Activated CD4-positive, alpha-beta memory T cell treated with anti-CD3 and anti-CD28 coated beads for 36 hours (primary cell): ENCODE measurements around the gene TMEM161B. TPM values are rescaled to one million over a fixed set of nuclear protein-coding genes. Genes with fewer than 3 reads are reported as not detected.
"Not testable (repeated sequence)": the region's sequence is repeated elsewhere in the genome, so short reads cannot be mapped to it uniquely, and the experiment has no call there.

ENCODE experiments used
- CTCF ChIA-PET: fragments of 350-600 bp; sonication (Branson Sonifier 250); formaldehyde crosslinking; loops from one replicate; lab custom pipeline; 2021; ENCODE audit warnings: antibody characterized with exemption, inconsistent platforms; lab: Charles Lee
- POLR2A ChIA-PET: fragments of 350-600 bp; sonication (Branson Sonifier 250); formaldehyde crosslinking; loops from one replicate; lab custom pipeline; 2021; ENCODE audit warnings: antibody characterized with exemption; lab: Charles Lee
- DNase-seq: peaks from one replicate; pipeline ENCODE4 v3.0.0-alpha.2; 2020
- H3K27ac Mint-ChIP-seq: one replicate; pipeline ENCODE4 v1.8.0; 2021; ENCODE audit warnings: mixed read lengths
- H3K27me3 Mint-ChIP-seq: one replicate; pipeline ENCODE4 v1.8.0; 2021; ENCODE audit warnings: mixed read lengths
- H3K36me3 Mint-ChIP-seq: one replicate; pipeline ENCODE4 v1.8.0; 2021; ENCODE audit warnings: mixed read lengths
- H3K4me1 Mint-ChIP-seq: one replicate; pipeline ENCODE4 v1.8.0; 2021; ENCODE audit warnings: low read depth, mixed read lengths
- H3K4me3 Mint-ChIP-seq: one replicate; pipeline ENCODE4 v1.8.0; 2021; ENCODE audit warnings: mild to moderate bottlenecking, mixed read lengths
- H3K9me3 Mint-ChIP-seq: one replicate; pipeline ENCODE4 v1.8.0; 2021; ENCODE audit warnings: mixed read lengths
- intact Hi-C: fragments of 100-400 bp; cut with micrococcal nuclease; formaldehyde crosslinking; loops from one replicate; pipeline ENCODE4 v1.15.1; 2023
- total RNA-seq, 2 experiments: library from RNA; stranded (reverse); gene quantifications; one replicate each; pipeline ENCODE4 v1.2.3, GENCODE V29; 2021

Gene TMEM161B
- total RNA-seq, 2 experiments from 2014 or later: 21.2 to 22.9 TPM

DNA sequence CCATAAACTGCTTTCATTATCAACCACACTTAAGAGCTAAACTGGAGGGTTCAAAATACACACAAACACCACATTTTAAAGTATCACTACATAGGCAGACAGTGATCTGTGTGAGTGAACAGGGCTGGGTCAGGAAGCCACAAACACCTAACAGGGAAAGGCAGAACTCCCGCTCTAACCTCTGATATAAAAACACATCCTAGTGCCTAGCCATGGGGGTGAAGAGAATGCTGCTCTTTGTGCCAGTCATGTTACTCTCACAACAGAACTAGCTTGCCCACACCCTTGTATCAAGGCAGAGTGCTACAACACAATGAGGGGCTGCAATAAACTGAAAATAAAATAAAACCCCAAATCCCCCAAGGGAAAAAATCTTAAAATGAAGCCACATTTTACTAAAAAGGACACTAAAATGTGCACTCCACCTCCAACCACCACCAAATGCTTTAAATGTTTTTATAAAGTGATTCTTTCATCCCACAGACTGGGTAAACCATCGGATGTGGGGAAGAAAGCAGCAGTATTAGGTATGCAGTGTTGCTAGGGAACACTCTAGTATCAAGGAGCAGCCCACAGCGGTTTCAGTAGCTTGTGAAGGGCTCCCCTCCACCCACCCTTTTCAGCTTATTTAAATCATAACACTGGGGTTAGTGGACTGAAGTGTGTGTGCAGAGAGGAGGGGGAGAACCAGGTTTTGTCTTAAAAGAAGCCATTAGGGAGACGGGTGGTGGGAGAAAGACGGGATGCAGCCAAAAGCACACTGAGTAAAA is 64.5 kb downstream of the TMEM161B start:
- CTCF ChIA-PET: interaction anchor here (1.0 kb wide), 1 partner anchor 63 kb away, joined by 3 read pairs; no protein-coding TSS in a partner anchor
- H3K36me3 Mint-ChIP-seq: peaks cover 41% of the 10 kb centered on the region
- peak overlapping the region; percentile 9 for H3K4me3 Mint-ChIP-seq
- no peaks in the 10 kb centered on the region for H3K27me3 Mint-ChIP-seq
- H3K9me3 Mint-ChIP-seq: no peaks in the 10 kb centered on the region
- H3K27ac Mint-ChIP-seq: peak overlapping the region; percentile 76
- H3K4me1 Mint-ChIP-seq: peaks cover 15% of the 10 kb centered on the region
- intact Hi-C loops: loop anchor here (1.0 to 5.0 kb wide), 4 partner anchors 33 to 65 kb away; no protein-coding TSS in a partner anchor
- peak; percentile 68 for DNase-seq
- POLR2A ChIA-PET: interaction anchor here (1.2 kb wide), 1 partner anchor 33 kb away, joined by 6 read pairs; no protein-coding TSS in a partner anchor

DNA sequence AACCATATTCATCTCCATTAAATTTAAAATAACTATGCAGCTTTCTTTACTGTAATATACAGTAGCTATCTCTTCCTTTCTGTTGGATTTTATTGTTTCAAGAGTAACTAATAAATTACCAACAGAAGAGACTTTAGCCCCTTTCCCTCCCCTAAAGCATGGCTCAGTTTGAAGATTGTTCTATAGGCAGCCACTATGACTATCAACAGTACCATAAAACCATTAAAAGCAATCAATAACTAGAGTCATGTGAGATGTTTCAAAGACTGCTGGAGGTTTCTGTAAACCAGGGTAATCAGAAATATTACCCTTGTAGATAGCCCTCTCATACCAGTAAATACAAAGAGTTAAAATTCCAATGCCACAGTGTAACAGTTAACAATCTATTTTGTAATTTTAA is 73.0 kb downstream of the TMEM161B start:
- peaks cover 71% of the 10 kb centered on the region for H3K36me3 Mint-ChIP-seq

DNA sequence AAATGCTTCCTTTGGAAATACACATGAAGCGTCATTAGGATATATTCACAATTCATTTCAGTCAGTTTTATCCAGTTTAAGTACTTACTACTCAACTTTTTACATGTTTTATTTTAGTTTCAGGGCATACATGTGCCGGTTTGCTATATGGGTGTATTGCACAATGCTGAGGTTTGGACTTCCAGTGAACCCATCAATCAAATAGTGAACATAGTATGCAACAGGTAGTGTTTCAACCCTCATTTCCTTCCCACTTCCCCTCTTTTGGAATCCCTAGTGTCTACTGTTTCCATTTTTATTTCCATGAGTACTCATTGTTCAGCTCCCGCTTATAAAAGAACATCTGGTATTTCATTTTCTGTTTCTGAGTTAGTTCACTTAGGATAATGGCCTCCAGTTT is 74.7 kb downstream of the TMEM161B start:
- POLR2A ChIA-PET: no interaction called here
- intact Hi-C loops: no loop called here
- Mint-ChIP-seq H3K4me3 (no peak overlapping the region), H3K36me3 (peaks cover 70% of the 10 kb centered on the region), H3K27ac (no peak overlapping the region), H3K9me3 (peaks cover 24% of the 10 kb centered on the region), H3K4me1 (no peaks in the 10 kb centered on the region), H3K27me3 (no peaks in the 10 kb centered on the region)
- DNase-seq: no peak
- CTCF ChIA-PET: no interaction called here

More for the DNA sequence above, 73.0 kb downstream of the TMEM161B start:
- Mint-ChIP-seq H3K4me3 (no peak overlapping the region), H3K27me3 (no peaks in the 10 kb centered on the region), H3K9me3 (peaks cover 9% of the 10 kb centered on the region), H3K4me1 (no peaks in the 10 kb centered on the region), H3K27ac (no peak overlapping the region)
- ChIA-PET CTCF (no interaction called here), POLR2A (no interaction called here)
- intact Hi-C loops: no loop called here
- DNase-seq: no peak

DNA sequence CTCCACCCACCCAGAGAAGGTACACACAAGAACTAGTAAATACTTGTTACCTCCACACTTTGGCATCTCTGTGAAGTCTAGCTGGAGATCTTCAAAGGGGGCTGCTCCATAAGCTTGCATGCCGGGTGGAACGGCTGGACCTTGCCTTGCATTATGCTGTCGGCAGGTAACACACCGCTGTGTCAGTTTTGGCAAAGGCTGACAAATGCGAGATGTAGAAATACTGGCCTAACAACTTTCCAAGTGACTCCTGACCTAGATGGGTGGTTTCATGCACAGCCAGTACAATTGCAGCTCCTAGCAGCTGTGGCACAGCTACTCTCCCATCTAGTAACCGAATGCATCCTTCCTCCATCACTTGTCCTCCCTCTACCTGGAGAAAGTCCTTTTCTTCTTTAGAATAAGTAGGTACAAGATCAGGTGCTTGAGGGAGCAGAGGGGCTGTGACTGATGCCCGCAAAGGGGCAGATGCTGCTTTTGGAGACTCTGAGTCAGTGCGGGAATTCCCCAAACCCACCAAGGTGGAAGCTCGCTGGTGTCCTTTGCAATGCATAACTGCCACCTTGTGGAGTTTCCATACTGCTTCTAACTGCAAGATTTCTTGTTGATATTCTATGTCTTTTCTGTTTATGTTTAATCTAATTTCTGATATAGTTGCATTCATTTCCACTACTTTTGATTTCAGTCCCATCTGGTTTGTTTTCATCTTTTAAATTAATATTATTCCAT is 78.4 kb downstream of the TMEM161B start:
- POLR2A ChIA-PET: interaction anchor here (1.2 kb wide), 1 partner anchor 18 kb away, joined by 4 read pairs; no protein-coding TSS in a partner anchor
- Mint-ChIP-seq H3K27ac (no peak overlapping the region), H3K36me3 (peaks cover 68% of the 10 kb centered on the region), H3K27me3 (no peaks in the 10 kb centered on the region), H3K4me1 (no peaks in the 10 kb centered on the region), H3K4me3 (no peak overlapping the region), H3K9me3 (peaks cover 41% of the 10 kb centered on the region)
- CTCF ChIA-PET: no interaction called here
- peak; percentile 34 for DNase-seq
- intact Hi-C loops: no loop called here

DNA sequence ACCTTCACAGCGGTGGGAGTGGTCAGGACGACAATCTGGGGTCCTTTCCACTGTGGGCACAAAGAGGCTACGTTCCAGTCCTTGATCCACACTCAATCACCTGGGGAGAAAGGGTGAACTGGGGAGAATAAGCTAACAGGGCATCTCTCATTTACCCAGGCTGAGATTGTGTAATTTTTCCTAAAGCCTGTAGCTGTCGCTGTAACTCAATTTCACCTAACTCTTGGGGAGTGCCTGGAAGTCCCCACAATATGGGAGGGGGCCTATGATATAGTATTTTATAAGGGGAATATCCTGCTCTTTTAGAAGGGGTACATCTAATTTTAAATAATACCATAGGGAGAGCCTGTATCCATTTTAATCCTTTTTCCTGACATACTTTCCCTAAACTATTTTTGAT is 79.2 kb downstream of the TMEM161B start:
- POLR2A ChIA-PET, H3K4me3 Mint-ChIP-seq: not testable (repeated sequence)

DNA sequence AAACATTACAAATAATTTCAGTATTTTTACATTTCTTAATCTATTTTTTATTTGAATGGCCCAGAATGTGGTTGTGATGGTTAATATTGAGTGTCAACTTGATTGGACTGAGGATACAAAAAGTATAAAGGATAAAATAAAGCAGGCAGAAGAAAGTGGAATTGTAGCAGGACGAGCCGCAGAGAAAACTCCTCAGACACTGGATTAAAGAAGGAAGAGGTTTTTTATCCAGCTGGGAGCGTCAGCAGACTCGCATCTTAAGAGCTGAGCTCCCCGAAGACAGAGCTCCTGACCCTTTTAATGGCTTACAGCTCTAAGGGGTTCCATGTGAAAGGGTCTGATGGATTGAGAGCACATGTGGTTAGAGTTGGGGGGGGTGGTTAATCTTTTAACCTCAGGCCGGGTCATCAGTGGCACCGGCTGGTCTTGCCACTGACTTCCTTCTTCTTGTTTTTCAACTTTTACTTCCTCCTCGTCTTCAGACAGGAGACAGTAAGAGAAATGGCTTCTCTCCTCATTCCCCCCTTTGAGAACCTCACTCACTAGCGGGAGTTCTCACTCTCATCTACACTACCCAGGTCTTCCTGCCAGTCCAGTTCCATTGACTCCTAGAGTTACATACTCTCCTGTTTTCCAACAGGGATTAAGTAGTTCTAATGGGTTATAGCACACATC is 80.0 kb downstream of the TMEM161B start:
- Mint-ChIP-seq H3K4me3 (no peak overlapping the region), H3K36me3 (peaks cover 56% of the 10 kb centered on the region), H3K27ac (no peak overlapping the region), H3K27me3 (no peaks in the 10 kb centered on the region), H3K9me3 (peaks cover 39% of the 10 kb centered on the region), H3K4me1 (peaks cover 2% of the 10 kb centered on the region)
- ChIA-PET CTCF (no interaction called here), POLR2A (no interaction called here)
- intact Hi-C loops: no loop called here
- DNase-seq: no peak

More for the DNA sequence above, 79.2 kb downstream of the TMEM161B start:
- intact Hi-C loops, H3K4me1 Mint-ChIP-seq, DNase-seq, H3K27ac Mint-ChIP-seq, CTCF ChIA-PET, H3K27me3 Mint-ChIP-seq: not testable (repeated sequence)
- H3K9me3 Mint-ChIP-seq: peaks cover 41% of the 10 kb centered on the region
- peaks cover 64% of the 10 kb centered on the region for H3K36me3 Mint-ChIP-seq

DNA sequence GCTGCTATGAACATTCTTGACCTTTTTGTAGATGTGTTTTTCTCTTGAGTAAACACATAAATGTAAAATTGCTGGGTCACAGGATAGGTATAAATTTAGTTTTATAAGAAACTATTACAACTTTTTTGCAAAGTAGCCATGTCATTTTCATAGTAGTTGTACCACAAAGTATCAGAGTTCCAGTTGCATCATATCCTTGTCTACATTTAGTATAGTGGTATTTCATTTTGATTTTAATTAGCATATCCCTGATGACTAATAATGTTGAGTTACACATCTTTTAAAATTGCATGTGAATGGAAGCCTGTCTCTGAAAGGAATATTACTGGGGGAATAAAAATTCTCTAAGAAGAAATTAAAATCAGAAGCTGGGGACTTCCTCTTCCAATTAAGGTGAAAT is 85.4 kb downstream of the TMEM161B start:
- intact Hi-C loops: no loop called here
- Mint-ChIP-seq H3K27ac (no peak overlapping the region), H3K27me3 (no peaks in the 10 kb centered on the region), H3K4me3 (no peak overlapping the region), H3K9me3 (peaks cover 10% of the 10 kb centered on the region), H3K4me1 (peaks cover 6% of the 10 kb centered on the region), H3K36me3 (peaks cover 16% of the 10 kb centered on the region)
- ChIA-PET CTCF (no interaction called here), POLR2A (no interaction called here)
- no peak for DNase-seq

DNA sequence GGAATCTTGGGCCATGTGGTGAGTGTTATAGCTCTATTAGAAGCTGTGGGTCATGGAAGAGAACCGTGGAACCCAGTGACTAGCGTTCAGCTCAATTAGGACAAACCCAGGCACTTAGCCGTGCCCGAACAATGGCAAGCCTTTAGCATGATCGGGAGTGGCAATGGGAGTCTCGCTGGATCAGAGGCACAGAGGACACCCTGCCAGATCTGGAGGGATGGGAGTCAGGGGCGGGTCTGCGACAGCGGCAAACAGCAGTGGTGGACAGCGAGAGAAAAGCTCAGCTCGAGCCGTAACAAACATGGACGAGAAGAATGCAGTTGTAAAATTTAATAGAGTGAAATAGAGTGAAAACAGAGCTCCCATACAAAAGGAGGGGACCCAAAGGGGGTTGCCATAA is 91.2 kb downstream of the TMEM161B start:
- H3K4me3 Mint-ChIP-seq, intact Hi-C loops, CTCF ChIA-PET, POLR2A ChIA-PET, H3K9me3 Mint-ChIP-seq, H3K4me1 Mint-ChIP-seq, H3K36me3 Mint-ChIP-seq, DNase-seq, H3K27ac Mint-ChIP-seq, H3K27me3 Mint-ChIP-seq: not testable (repeated sequence)

DNA sequence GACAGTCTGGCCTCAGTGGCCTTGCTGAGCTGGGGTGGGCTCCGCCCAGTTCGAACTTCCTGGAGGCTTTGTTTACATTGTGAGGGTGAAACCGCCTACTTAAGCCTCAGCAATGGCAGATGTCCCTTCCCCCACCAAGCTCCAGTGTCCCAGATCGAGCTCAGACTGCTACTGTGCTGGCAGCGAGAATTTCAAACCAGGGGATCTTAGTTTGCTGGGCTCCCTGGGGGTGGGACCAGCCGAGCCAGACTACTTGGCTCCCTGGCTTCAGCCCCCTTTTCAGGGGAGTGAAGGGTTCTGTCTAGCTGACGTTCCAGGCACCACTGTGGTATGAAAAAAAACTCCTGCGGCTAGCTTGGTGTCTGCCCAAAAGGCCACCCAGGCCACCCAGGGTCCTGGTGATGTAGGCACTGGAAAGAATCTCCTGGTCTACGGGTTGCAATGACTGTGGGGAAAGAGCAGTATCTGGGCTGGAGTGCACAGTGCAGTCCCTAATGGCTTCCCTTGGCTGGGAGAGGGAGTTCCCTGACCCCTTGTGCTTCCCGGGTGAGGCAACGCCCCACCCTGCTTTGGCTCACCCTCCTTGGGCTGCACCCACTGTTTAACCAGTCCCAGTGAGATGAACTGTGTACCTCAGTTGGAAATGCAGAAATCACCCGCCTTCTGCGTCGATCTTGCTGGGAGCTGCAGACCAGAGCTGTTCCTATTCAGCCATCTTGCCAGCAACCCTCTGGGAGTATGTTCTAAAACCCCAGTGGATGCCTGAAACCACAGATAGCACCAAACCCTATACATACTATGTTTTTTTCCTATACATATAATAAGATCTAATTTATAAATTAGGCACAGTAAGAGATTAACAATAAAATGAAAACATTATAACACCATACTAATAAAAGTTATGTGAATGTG is 95.5 kb downstream of the TMEM161B start:
- Mint-ChIP-seq H3K4me3 (no peak overlapping the region), H3K27me3 (peaks cover 34% of the 10 kb centered on the region), H3K4me1 (no peaks in the 10 kb centered on the region), H3K9me3 (peaks cover 21% of the 10 kb centered on the region), H3K27ac (no peak overlapping the region), H3K36me3 (no peaks in the 10 kb centered on the region)
- no peak for DNase-seq
- intact Hi-C loops: no loop called here
- ChIA-PET POLR2A (no interaction called here), CTCF (no interaction called here)

DNA sequence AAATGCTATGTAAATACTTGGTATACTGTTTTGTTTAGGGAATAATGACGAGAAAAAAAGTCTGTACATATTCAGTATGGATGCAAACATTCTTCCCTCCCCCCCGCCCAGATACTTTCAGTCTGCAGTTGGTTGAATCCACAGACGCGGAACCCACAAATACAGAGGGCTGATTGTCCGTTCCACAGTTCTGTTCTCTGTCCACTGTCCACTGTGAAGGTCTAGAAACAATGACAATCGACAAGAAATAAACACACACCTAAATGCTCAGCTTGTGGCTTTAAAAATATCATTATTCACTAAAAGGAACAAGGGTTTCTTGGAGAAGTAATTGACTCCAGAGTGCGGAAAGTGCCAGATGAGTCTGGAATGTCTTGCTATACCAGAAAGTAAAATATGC is 109.1 kb downstream of the TMEM161B start:
- Mint-ChIP-seq H3K4me3 (no peak overlapping the region), H3K27ac (no peak overlapping the region), H3K36me3 (no peaks in the 10 kb centered on the region), H3K27me3 (peaks cover 18% of the 10 kb centered on the region), H3K9me3 (no peaks in the 10 kb centered on the region), H3K4me1 (no peaks in the 10 kb centered on the region)
- ChIA-PET POLR2A (no interaction called here), CTCF (no interaction called here)
- intact Hi-C loops: no loop called here
- DNase-seq: no peak

DNA sequence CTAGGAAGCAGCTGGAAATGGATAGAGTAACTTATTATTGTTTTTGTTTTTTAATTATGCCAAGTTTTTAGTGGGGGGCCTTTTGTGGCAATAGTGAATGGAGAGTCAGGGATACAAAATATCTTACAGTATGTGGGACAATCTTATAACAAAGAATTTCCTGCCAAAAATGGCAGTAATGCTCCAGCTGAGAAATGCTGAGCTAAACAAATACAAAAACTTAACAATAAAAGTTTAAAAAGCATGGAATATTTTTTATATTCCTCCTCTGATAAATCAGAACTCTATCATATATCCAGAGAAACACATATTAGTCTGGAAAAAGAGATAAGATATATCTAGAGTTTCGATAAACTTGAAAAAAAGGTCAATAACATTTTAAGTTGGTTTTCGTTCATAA is 110.6 kb downstream of the TMEM161B start:
- Mint-ChIP-seq H3K27ac (no peak overlapping the region), H3K4me3 (no peak overlapping the region), H3K4me1 (no peaks in the 10 kb centered on the region), H3K9me3 (no peaks in the 10 kb centered on the region), H3K27me3 (peaks cover 19% of the 10 kb centered on the region), H3K36me3 (no peaks in the 10 kb centered on the region)
- ChIA-PET CTCF (no interaction called here), POLR2A (no interaction called here)
- DNase-seq: no peak
- intact Hi-C loops: no loop called here
